ENCODE measurements around the gene ERI3. TPM values are rescaled to one million over a fixed set of nuclear protein-coding genes. Genes with fewer than 3 reads are reported as not detected.
A peak's percentile ranks its signal among the peaks of the same experiment; 100 is the strongest.

Gene ERI3
- total RNA-seq, 1 donor from 2014 or later, result 58.3 TPM

DNA sequence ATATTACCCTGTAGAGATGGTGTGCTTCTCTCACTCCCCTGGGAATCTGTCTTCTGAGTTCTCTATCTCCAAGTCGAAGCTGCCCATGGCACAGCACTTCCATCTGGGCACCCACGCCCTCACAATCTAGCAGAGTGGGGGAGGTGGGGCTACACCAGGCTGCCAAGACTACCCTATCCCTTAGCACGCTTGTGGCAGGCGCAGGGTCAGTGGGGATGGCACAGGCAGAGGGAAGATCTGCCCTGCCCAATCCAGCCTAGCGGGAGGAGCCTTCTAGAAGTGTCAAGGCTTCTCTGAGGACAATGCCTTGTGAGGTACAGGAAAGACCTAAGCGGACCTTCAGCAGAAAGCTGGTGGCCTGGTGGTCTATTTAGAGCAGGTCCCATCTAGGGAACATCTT is 92.6 kb downstream of the ERI3 start:
- peak overlapping the region; percentile 10 for H3K27ac Mint-ChIP-seq (ENCODE audit: unreplicated experiment)

GRCh38 chr1:44261962-44262361 is 93.1 kb downstream of the ERI3 start:
- FAIRE-seq, result no peak
- Histone ChIP-seq H3K27me3 (ENCODE audit: insufficient read depth, low read length) (no peaks in the 10 kb centered on the region), H3K36me3 (ENCODE audit: insufficient read depth, low read length) (no peaks in the 10 kb centered on the region), H2AFZ (ENCODE audit: low read depth, low read length) (no peak overlapping the region), H3K4me1 (ENCODE audit: insufficient read depth, low read length) (no peaks in the 10 kb centered on the region), H4K20me1 (ENCODE audit: insufficient read depth, low read length) (peaks cover 59% of the 10 kb centered on the region), H3K27ac (ENCODE audit: low read depth, low read length) (no peak overlapping the region), H3K4me2 (ENCODE audit: low read length) (no peak overlapping the region), H3K9me3 (ENCODE audit: insufficient read depth, low read depth, low read length) (no peaks in the 10 kb centered on the region), H3K4me3 (ENCODE audit: insufficient read depth, low read depth, low read length) (no peak overlapping the region), H3K79me2 (ENCODE audit: insufficient read depth, low read length) (no peaks in the 10 kb centered on the region), H3K9ac (ENCODE audit: low read length) (no peak overlapping the region)
- no peak for TF ChIP-seq EZH2 (IDR thresholded peaks at IDR 0.05; ENCODE audit: insufficient read depth, low read length)
- TF ChIP-seq, protein P1, sequence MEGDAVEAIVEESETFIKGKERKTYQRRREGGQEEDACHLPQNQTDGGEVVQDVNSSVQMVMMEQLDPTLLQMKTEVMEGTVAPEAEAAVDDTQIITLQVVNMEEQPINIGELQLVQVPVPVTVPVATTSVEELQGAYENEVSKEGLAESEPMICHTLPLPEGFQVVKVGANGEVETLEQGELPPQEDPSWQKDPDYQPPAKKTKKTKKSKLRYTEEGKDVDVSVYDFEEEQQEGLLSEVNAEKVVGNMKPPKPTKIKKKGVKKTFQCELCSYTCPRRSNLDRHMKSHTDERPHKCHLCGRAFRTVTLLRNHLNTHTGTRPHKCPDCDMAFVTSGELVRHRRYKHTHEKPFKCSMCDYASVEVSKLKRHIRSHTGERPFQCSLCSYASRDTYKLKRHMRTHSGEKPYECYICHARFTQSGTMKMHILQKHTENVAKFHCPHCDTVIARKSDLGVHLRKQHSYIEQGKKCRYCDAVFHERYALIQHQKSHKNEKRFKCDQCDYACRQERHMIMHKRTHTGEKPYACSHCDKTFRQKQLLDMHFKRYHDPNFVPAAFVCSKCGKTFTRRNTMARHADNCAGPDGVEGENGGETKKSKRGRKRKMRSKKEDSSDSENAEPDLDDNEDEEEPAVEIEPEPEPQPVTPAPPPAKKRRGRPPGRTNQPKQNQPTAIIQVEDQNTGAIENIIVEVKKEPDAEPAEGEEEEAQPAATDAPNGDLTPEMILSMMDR (IDR thresholded peaks at IDR 0.05; ENCODE audit: insufficient read depth, low read depth, low read length), result no peak
- Mint-ChIP-seq H3K36me3 (ENCODE audit: low read depth, unreplicated experiment) (peaks cover 24% of the 10 kb centered on the region), H3K27ac (ENCODE audit: unreplicated experiment) (no peak overlapping the region), H3K4me1 (ENCODE audit: low read depth, unreplicated experiment) (peaks cover 2% of the 10 kb centered on the region), H3K9me3 (ENCODE audit: unreplicated experiment) (no peaks in the 10 kb centered on the region), H3K27me3 (ENCODE audit: low read depth, unreplicated experiment) (no peaks in the 10 kb centered on the region), H3K4me3 (ENCODE audit: unreplicated experiment) (no peak overlapping the region)
- DNase-seq (ENCODE audit: low read depth), result no peak

More for the DNA sequence above, 92.6 kb downstream of the ERI3 start:
- H3K36me3 ChIP-seq (ENCODE audit: insufficient read depth, low read length), result no peaks in the 10 kb centered on the region
- H3K9me3 ChIP-seq (ENCODE audit: insufficient read depth, low read depth, low read length), result no peaks in the 10 kb centered on the region
- FAIRE-seq (no peak), DNase-seq (ENCODE audit: low read depth) (no peak)
- H4K20me1 ChIP-seq (ENCODE audit: insufficient read depth, low read length), result peaks cover 61% of the 10 kb centered on the region
- Mint-ChIP-seq H3K9me3 (ENCODE audit: unreplicated experiment) (no peaks in the 10 kb centered on the region), H3K4me1 (ENCODE audit: low read depth, unreplicated experiment) (peaks cover 2% of the 10 kb centered on the region), H3K27me3 (ENCODE audit: low read depth, unreplicated experiment) (no peaks in the 10 kb centered on the region), H3K4me3 (ENCODE audit: unreplicated experiment) (no peak overlapping the region), H3K36me3 (ENCODE audit: low read depth, unreplicated experiment) (peaks cover 24% of the 10 kb centered on the region)
- no peak overlapping the region for H3K9ac ChIP-seq (ENCODE audit: low read length)
- no peak for TF ChIP-seq EZH2 (IDR thresholded peaks at IDR 0.05; ENCODE audit: insufficient read depth, low read length)
- no peak overlapping the region for H3K4me3 ChIP-seq (ENCODE audit: insufficient read depth, low read depth, low read length)
- H3K27ac ChIP-seq (ENCODE audit: low read depth, low read length), result no peak overlapping the region
- no peak overlapping the region for H2AFZ ChIP-seq (ENCODE audit: low read depth, low read length)
- no peaks in the 10 kb centered on the region for H3K27me3 ChIP-seq (ENCODE audit: insufficient read depth, low read length)
- no peaks in the 10 kb centered on the region for H3K4me1 ChIP-seq (ENCODE audit: insufficient read depth, low read length)
- no peak overlapping the region for H3K4me2 ChIP-seq (ENCODE audit: low read length)
- H3K79me2 ChIP-seq (ENCODE audit: insufficient read depth, low read length), result no peaks in the 10 kb centered on the region

DNA sequence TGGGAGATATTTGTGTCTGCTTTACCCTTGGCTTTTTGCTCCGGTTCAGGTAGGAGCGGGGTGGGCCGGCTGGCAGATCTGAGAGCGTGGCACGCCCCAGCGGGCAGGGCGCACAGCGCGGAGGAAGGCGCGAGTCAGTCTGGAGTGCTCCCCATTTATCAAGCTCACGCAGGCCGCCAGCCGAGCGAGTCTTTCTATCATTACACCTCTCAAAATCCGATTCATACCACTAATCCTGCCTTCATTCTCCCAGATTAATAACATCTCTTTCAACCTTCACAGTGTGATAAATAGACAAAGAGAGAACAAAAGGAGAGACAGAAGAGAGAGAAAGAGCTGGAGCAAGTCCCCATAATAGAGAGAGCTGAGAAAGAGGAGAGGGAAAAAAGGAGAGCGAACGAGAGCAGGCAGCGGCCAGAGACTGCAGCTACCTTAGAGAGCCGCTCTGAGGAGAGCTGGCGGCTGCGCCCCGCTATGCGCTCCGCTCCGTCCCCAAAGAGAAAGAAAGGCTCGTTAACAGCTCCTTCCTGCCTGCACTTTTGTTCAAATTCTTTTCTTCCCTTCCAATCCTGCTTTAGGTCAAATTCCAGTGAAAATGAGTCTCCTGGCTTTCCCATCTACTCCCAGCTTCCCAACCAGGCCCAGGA is 93.8 kb downstream of the ERI3 start:
- Mint-ChIP-seq H3K36me3 (ENCODE audit: low read depth, unreplicated experiment) (peaks cover 23% of the 10 kb centered on the region), H3K9me3 (ENCODE audit: unreplicated experiment) (no peaks in the 10 kb centered on the region), H3K27me3 (ENCODE audit: low read depth, unreplicated experiment) (no peaks in the 10 kb centered on the region), H3K4me3 (ENCODE audit: unreplicated experiment) (no peak overlapping the region), H3K4me1 (ENCODE audit: low read depth, unreplicated experiment) (peaks cover 2% of the 10 kb centered on the region), H3K27ac (ENCODE audit: unreplicated experiment) (no peak overlapping the region)
- no peak overlapping the region for H3K9ac ChIP-seq (ENCODE audit: low read length)
- H3K79me2 ChIP-seq (ENCODE audit: insufficient read depth, low read length), result no peaks in the 10 kb centered on the region
- H3K36me3 ChIP-seq (ENCODE audit: insufficient read depth, low read length), result no peaks in the 10 kb centered on the region
- H3K27me3 ChIP-seq (ENCODE audit: insufficient read depth, low read length), result no peaks in the 10 kb centered on the region
- DNase-seq (ENCODE audit: low read depth), result no peak
- H2AFZ ChIP-seq (ENCODE audit: low read depth, low read length), result no peak overlapping the region
- H3K4me3 ChIP-seq (ENCODE audit: insufficient read depth, low read depth, low read length), result no peak overlapping the region
- H3K9me3 ChIP-seq (ENCODE audit: insufficient read depth, low read depth, low read length), result no peaks in the 10 kb centered on the region
- FAIRE-seq, result no peak
- H3K27ac ChIP-seq (ENCODE audit: low read depth, low read length), result no peak overlapping the region
- H3K4me1 ChIP-seq (ENCODE audit: insufficient read depth, low read length), result no peaks in the 10 kb centered on the region
- TF ChIP-seq, protein P1 (IDR thresholded peaks at IDR 0.05; ENCODE audit: insufficient read depth, low read depth, low read length), result no peak
- no peak for TF ChIP-seq EZH2 (IDR thresholded peaks at IDR 0.05; ENCODE audit: insufficient read depth, low read length)
- no peak overlapping the region for H3K4me2 ChIP-seq (ENCODE audit: low read length)
- peaks cover 56% of the 10 kb centered on the region for H4K20me1 ChIP-seq (ENCODE audit: insufficient read depth, low read length)
